Liver (tissue), 9 donors: Measurements from ENCODE around the gene EMP3. TPM values are rescaled to one million over a fixed set of nuclear protein-coding genes. Genes with fewer than 3 reads are reported as not detected.

Experiments used
- DNase-seq: peaks from one replicate; pipeline ENCODE4 v3.0.0-alpha.2; 2017; ENCODE audit warnings: low spot score
- H3K27ac ChIP-seq, 2 donors: one replicate each; pipeline ENCODE4 v1.7.0; 2013; ENCODE audit warnings: inconsistent platforms in 2 of 2, low read length in 2 of 2, control low read depth in 1 of 2, low read depth in 1 of 2, mild to moderate bottlenecking in 1 of 2
- H3K27me3 ChIP-seq, 4 donors: one replicate each; pipeline versions ENCODE4 v1.6.1 to v1.7.0; 2013; ENCODE audit warnings: low read length in 3 of 4, inconsistent platforms in 1 of 4, mild to moderate bottlenecking in 1 of 4, moderate library complexity in 1 of 4; ENCODE audit not compliant: control insufficient read depth in 4 of 4, insufficient read depth in 4 of 4
- H3K36me3 ChIP-seq, 4 donors: one replicate each; pipeline versions ENCODE4 v1.6.1 to v1.7.0; 2013; ENCODE audit warnings: low read length in 3 of 4, mild to moderate bottlenecking in 3 of 4, low read depth in 1 of 4, moderate library complexity in 1 of 4; ENCODE audit not compliant: control insufficient read depth in 4 of 4, insufficient read depth in 3 of 4
- H3K4me1 ChIP-seq, 4 donors: one replicate each; pipeline versions ENCODE4 v1.6.1 to v1.7.0; 2013; ENCODE audit warnings: low read length in 3 of 4, mild to moderate bottlenecking in 3 of 4, moderate library complexity in 1 of 4; ENCODE audit not compliant: control insufficient read depth in 4 of 4, insufficient read depth in 4 of 4
- H3K4me3 ChIP-seq, 3 donors: one replicate each; pipeline versions ENCODE4 v1.6.1 to v1.7.0; 2013; ENCODE audit warnings: low read length in 3 of 3, control low read depth in 1 of 3, low read depth in 1 of 3, mild to moderate bottlenecking in 1 of 3
- H3K9ac ChIP-seq, 2 donors: one replicate each; pipeline ENCODE4 v1.7.0; 2013; ENCODE audit warnings: low read length in 2 of 2, mild to moderate bottlenecking in 2 of 2, moderate library complexity in 2 of 2, control low read depth in 1 of 2, low read depth in 1 of 2
- H3K9me3 ChIP-seq, 4 donors: one replicate each; pipeline versions ENCODE4 v1.6.1 to v1.7.0; 2013; ENCODE audit warnings: low read length in 3 of 4; ENCODE audit not compliant: control insufficient read depth in 4 of 4
- ATF3 ChIP-seq: IDR thresholded peaks from 2 replicates; pipeline ENCODE4 v1.6.1; 2016; ENCODE audit warnings: antibody characterized with exemption
- CTCF ChIP-seq: fragments of 150-350 bp; IDR thresholded peaks from 2 replicates; pipeline ENCODE4 v1.5.1; 2017; ENCODE audit warnings: improper control_type of control experiment, low read depth, low read length; ENCODE audit not compliant: missing input control
- EGR1 ChIP-seq, 2 donors: IDR thresholded peaks; 2 replicates each; pipeline ENCODE4 v1.6.1; 2016 to 2018; ENCODE audit warnings: antibody characterized with exemption in 2 of 2, low read depth in 2 of 2
- FOXA1 ChIP-seq: IDR thresholded peaks from 2 replicates; pipeline ENCODE4 v1.6.1; 2016; ENCODE audit warnings: antibody characterized with exemption
- FOXA2 ChIP-seq: IDR thresholded peaks from 2 replicates; pipeline ENCODE4 v1.6.1; 2016; ENCODE audit warnings: antibody characterized with exemption
- GABPA ChIP-seq, 2 donors: IDR thresholded peaks in 1 of 2; conservative IDR thresholded peaks in 1 of 2; 2 replicates each; pipeline ENCODE4 v1.6.1; 2016; ENCODE audit warnings: antibody characterized with exemption in 2 of 2, mild to moderate bottlenecking in 1 of 2, moderate library complexity in 1 of 2
- HNF4A ChIP-seq, 2 donors: conservative IDR thresholded peaks; 2 replicates each; pipeline ENCODE4 v1.6.1; 2016; ENCODE audit warnings: antibody characterized with exemption in 2 of 2, mild to moderate bottlenecking in 2 of 2
- HNF4G ChIP-seq: IDR thresholded peaks from 2 replicates; pipeline ENCODE4 v1.6.1; 2016; ENCODE audit warnings: antibody characterized with exemption
- JUND ChIP-seq, 2 donors: IDR thresholded peaks; 2 replicates each; pipeline ENCODE4 v1.6.1; 2016; ENCODE audit warnings: antibody characterized with exemption in 2 of 2
- MAX ChIP-seq: IDR thresholded peaks from 2 replicates; pipeline ENCODE4 v1.6.1; 2016; ENCODE audit warnings: antibody characterized with exemption
- NR2F2 ChIP-seq: IDR thresholded peaks from 2 replicates; pipeline ENCODE4 v1.6.1; 2016; ENCODE audit warnings: antibody characterized with exemption
- RAD21 ChIP-seq, 2 donors: IDR thresholded peaks; 2 replicates each; pipeline ENCODE4 v1.6.1; 2016; ENCODE audit warnings: antibody characterized with exemption in 2 of 2, mild to moderate bottlenecking in 2 of 2
- REST ChIP-seq: IDR thresholded peaks from 2 replicates; pipeline ENCODE4 v1.6.1; 2016; ENCODE audit warnings: antibody characterized with exemption, mild to moderate bottlenecking
- RXRA ChIP-seq, 2 donors: IDR thresholded peaks; 2 replicates each; pipeline ENCODE4 v1.6.1; 2017 to 2018; ENCODE audit warnings: antibody characterized with exemption in 2 of 2, mild to moderate bottlenecking in 1 of 2
- SP1 ChIP-seq: IDR thresholded peaks from 2 replicates; pipeline ENCODE4 v1.6.1; 2018; ENCODE audit warnings: antibody characterized with exemption, mild to moderate bottlenecking
- TAF1 ChIP-seq: conservative IDR thresholded peaks from 2 replicates; pipeline ENCODE4 v1.6.1; 2016; ENCODE audit warnings: antibody characterized with exemption, mild to moderate bottlenecking
- YY1 ChIP-seq: IDR thresholded peaks from 2 replicates; pipeline ENCODE4 v1.6.1; 2016; ENCODE audit warnings: antibody characterized with exemption, mild to moderate bottlenecking
- ZBTB33 ChIP-seq: IDR thresholded peaks from 2 replicates; pipeline ENCODE4 v1.6.1; 2016; ENCODE audit warnings: antibody characterized with exemption
- WGBS: extraction: QIAGEN DNeasy Blood & Tissue Kit; methylation state at CpG from one replicate; pipeline ENCODE4 v1.1.7; 2013; 5-methylcytosine and 5-hydroxymethylcytosine counted together
- polyA plus RNA-seq, 2 donors: library from polyadenylated mRNA; stranded (reverse) in 1 of 2; unstranded in 1 of 2; fragments of 200-250 nt in 1 of 2; fragments of >200 nt in 1 of 2; fragmentation: Nextera tagmentation in 1 of 2; extraction: Ambion mirVana in 1 of 2; gene quantifications; one replicate each; pipeline versions ENCODE4 v1.2.1 to v1.2.3, GENCODE V29; 2013 to 2015
- total RNA-seq, 2 donors: library from RNA; depleted of rRNA; stranded (reverse); fragments of >200 nt; gene quantifications; one replicate each; pipeline ENCODE4 v1.2.3, GENCODE V29; 2014
- donor health status: healthy.
- donor health status: healthy.
- donor health status: healthy.
- donor health status: healthy.
- donor health status: healthy.

The EMP3 gene
- total and polyA plus RNA-seq, 4 donors: 4.5 to 16.6 (median 11.7) TPM

- H3K9me3 ChIP-seq: no peaks in the 10 kb centered on the region
- WGBS: 89% methylated on average over 1 of the region's 1 CpG
- H3K27ac ChIP-seq: no peak overlapping the region
- H3K4me1 ChIP-seq: no peaks in the 10 kb centered on the region
- no peak overlapping the region for H3K4me3 ChIP-seq
- H3K36me3 ChIP-seq: no peaks in the 10 kb centered on the region
- TF ChIP-seq FOXA1 (no peak), ZBTB33 (no peak), CTCF (no peak), REST (no peak), JUND (IDR thresholded peaks at IDR 0.05) (no peak), ATF3 (no peak), NR2F2 (no peak), RAD21 (IDR thresholded peaks at IDR 0.05) (no peak), TAF1 (no peak), EGR1 (IDR thresholded peaks at IDR 0.05; ENCODE audit: low read depth in 2 of 2) (no peak), GABPA (IDR thresholded peaks at IDR 0.05 in 1 of 2, conservative IDR thresholded peaks at IDR 0.05 in 1 of 2) (no peak), MAX (no peak), RXRA (IDR thresholded peaks at IDR 0.05) (no peak), FOXA2 (no peak), SP1 (no peak), HNF4G (no peak), HNF4A (conservative IDR thresholded peaks at IDR 0.05) (no peak), YY1 (no peak)
- H3K27me3 ChIP-seq: no peaks in the 10 kb centered on the region
- DNase-seq: no peak
- H3K9ac ChIP-seq: no peak overlapping the region
Observed at GRCh38 chr19:48301886-48302599, 23.3 kb upstream of the EMP3 start.
